A549 (cell line): Measurements from ENCODE around the gene TAF1B.

Experiments used
- BHLHE40 ChIP-seq: IDR thresholded peaks from 2 replicates; pipeline ENCODE4 v1.6.1; 2012; ENCODE audit warnings: low read depth, low read length, inconsistent platforms
- EP300 ChIP-seq, 2 experiments: fragments of >200 bp; sonication (Bioruptor Twin); formaldehyde crosslinking; IDR thresholded peaks; 2 replicates in 1 of 2; 3 replicates in 1 of 2; pipeline ENCODE4 v1.6.1; 2016 to 2017
- MAFK ChIP-seq: fragments of 450-650 bp; IDR thresholded peaks from 2 replicates; pipeline ENCODE4 v1.6.1; 2014; ENCODE audit not compliant: partially characterized antibody
- SMC3 ChIP-seq: fragments of >200 bp; sonication (Bioruptor Twin); formaldehyde crosslinking; IDR thresholded peaks from 3 replicates; pipeline ENCODE4 v1.6.1; 2018; ENCODE audit warnings: inconsistent platforms
- SREBF2 ChIP-seq: fragments of 450-650 bp; IDR thresholded peaks from 2 replicates; pipeline ENCODE4 v1.6.1; 2014; ENCODE audit warnings: mild to moderate bottlenecking, moderate library complexity
- TF ChIP-seq, protein P1 (sequence below): fragments of >200 bp; sonication (Bioruptor Twin); formaldehyde crosslinking; IDR thresholded peaks from 3 replicates; pipeline ENCODE4 v1.5.1; 2016
- TF ChIP-seq, protein P2 (sequence below): IDR thresholded peaks from 2 replicates; pipeline ENCODE4 v1.6.1; 2012; ENCODE audit warnings: low read depth, borderline replicate concordance
- TF ChIP-seq, protein P3 (sequence below): fragments of 250-450 bp; sonication (Bioruptor Pico); IDR thresholded peaks from 2 replicates; pipeline ENCODE4 v1.5.0; 2020; ENCODE audit warnings: low read depth, mild to moderate bottlenecking, moderate library complexity
- TF ChIP-seq, protein P4 (sequence below): IDR thresholded peaks from 2 replicates; pipeline ENCODE4 v1.6.1; 2012
- TF ChIP-seq, protein P5 (sequence below): fragments of 200-600 bp; sonication (generic); IDR thresholded peaks from 2 replicates; pipeline ENCODE4 v1.6.1; 2016; ENCODE audit warnings: antibody characterized with exemption, mild to moderate bottlenecking, moderate library complexity

DNA sequence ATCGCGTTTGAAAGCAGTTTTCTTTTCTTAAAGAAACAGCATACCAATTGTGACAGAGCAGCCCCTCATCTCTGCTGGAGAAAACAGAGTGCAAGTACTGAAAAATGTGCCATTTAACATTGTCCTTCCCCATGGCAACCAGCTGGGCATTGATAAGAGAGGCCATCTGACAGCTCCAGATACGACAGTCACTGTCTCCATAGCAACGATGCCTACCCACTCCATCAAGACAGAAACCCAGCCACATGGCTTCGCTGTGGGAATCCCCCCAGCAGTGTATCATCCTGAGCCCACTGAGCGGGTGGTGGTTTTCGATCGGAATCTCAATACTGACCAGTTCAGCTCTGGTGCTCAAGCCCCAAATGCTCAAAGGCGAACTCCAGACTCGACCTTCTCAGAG, 117.7 kb downstream of the TAF1B start:
- TF ChIP-seq, protein P1, sequence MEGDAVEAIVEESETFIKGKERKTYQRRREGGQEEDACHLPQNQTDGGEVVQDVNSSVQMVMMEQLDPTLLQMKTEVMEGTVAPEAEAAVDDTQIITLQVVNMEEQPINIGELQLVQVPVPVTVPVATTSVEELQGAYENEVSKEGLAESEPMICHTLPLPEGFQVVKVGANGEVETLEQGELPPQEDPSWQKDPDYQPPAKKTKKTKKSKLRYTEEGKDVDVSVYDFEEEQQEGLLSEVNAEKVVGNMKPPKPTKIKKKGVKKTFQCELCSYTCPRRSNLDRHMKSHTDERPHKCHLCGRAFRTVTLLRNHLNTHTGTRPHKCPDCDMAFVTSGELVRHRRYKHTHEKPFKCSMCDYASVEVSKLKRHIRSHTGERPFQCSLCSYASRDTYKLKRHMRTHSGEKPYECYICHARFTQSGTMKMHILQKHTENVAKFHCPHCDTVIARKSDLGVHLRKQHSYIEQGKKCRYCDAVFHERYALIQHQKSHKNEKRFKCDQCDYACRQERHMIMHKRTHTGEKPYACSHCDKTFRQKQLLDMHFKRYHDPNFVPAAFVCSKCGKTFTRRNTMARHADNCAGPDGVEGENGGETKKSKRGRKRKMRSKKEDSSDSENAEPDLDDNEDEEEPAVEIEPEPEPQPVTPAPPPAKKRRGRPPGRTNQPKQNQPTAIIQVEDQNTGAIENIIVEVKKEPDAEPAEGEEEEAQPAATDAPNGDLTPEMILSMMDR: no peak
- no peak for TF ChIP-seq BHLHE40
- no peak for TF ChIP-seq SMC3
- TF ChIP-seq, protein P2, sequence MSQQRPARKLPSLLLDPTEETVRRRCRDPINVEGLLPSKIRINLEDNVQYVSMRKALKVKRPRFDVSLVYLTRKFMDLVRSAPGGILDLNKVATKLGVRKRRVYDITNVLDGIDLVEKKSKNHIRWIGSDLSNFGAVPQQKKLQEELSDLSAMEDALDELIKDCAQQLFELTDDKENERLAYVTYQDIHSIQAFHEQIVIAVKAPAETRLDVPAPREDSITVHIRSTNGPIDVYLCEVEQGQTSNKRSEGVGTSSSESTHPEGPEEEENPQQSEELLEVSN: no peak
- TF ChIP-seq, protein P3, sequence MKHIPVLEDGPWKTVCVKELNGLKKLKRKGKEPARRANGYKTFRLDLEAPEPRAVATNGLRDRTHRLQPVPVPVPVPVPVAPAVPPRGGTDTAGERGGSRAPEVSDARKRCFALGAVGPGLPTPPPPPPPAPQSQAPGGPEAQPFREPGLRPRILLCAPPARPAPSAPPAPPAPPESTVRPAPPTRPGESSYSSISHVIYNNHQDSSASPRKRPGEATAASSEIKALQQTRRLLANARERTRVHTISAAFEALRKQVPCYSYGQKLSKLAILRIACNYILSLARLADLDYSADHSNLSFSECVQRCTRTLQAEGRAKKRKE: no peak
- TF ChIP-seq EP300 (IDR thresholded peaks at IDR 0.05): no peak
- TF ChIP-seq, protein P4, sequence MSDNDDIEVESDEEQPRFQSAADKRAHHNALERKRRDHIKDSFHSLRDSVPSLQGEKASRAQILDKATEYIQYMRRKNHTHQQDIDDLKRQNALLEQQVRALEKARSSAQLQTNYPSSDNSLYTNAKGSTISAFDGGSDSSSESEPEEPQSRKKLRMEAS: no peak
- no peak for TF ChIP-seq MAFK
- TF ChIP-seq, protein P5, sequence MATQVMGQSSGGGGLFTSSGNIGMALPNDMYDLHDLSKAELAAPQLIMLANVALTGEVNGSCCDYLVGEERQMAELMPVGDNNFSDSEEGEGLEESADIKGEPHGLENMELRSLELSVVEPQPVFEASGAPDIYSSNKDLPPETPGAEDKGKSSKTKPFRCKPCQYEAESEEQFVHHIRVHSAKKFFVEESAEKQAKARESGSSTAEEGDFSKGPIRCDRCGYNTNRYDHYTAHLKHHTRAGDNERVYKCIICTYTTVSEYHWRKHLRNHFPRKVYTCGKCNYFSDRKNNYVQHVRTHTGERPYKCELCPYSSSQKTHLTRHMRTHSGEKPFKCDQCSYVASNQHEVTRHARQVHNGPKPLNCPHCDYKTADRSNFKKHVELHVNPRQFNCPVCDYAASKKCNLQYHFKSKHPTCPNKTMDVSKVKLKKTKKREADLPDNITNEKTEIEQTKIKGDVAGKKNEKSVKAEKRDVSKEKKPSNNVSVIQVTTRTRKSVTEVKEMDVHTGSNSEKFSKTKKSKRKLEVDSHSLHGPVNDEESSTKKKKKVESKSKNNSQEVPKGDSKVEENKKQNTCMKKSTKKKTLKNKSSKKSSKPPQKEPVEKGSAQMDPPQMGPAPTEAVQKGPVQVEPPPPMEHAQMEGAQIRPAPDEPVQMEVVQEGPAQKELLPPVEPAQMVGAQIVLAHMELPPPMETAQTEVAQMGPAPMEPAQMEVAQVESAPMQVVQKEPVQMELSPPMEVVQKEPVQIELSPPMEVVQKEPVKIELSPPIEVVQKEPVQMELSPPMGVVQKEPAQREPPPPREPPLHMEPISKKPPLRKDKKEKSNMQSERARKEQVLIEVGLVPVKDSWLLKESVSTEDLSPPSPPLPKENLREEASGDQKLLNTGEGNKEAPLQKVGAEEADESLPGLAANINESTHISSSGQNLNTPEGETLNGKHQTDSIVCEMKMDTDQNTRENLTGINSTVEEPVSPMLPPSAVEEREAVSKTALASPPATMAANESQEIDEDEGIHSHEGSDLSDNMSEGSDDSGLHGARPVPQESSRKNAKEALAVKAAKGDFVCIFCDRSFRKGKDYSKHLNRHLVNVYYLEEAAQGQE: no peak
- TF ChIP-seq SREBF2: no peak
